Heart left ventricle (tissue), 13 donors: ENCODE data around the gene NEK10.

Experiments
- CTCF ChIP-seq, 12 donors: fragments of 200-600 bp; sonication (generic) in 4 of 12; IDR thresholded peaks; one replicate each; pipeline versions ENCODE4 v1.5.0 to v1.8.0; 2018 to 2022; ENCODE audit warnings: antibody characterized with exemption in 12 of 12, mild to moderate bottlenecking in 5 of 12
- POLR2A ChIP-seq, 2 donors: fragments of 450-650 bp; IDR thresholded peaks; one replicate each; pipeline ENCODE4 v1.6.1; 2017; ENCODE audit warnings: antibody characterized with exemption in 2 of 2, mild to moderate bottlenecking in 2 of 2, moderate library complexity in 2 of 2
- donor health status: ischemic (EF 13 %, LVEDD 7.1; RV severe dilation, severe dysfunction).
- donor health status: DM: no; HTN: yes; CAD: no.
- donor health status: DM: no; HTN: no; CAD: no.
- donor health status: ischemic (EF 25% LVEDD 6.9; RV normal size, moderate dysfunction).
- donor health status: ischemic (EF 25% LVEDD 5.7; RV mildly dilated, moderate dysfunction).
- donor health status: ischemic (EF 35%, LVEDD 5.7; RV mildly dilated, moderate dysfunction).
- donor health status: nonischemic (EF 11% LVEDD 7.7; RV severe dilation, severe dysfunction).
- donor health status: DM: yes; HTN: yes; CAD: no.
- donor health status: PGD.
- donor health status: ischemic (EF 29% LVEDD 5.4; RV normal size, mild dysfunction).
- donor health status: nonischemic (EF 23%, LVEDD 6.1; RV moderate dilation, normal function).

GRCh38 chr3:27319304-27319703, 49.9 kb downstream of the NEK10 start:
- no peak for TF ChIP-seq CTCF (IDR thresholded peaks at IDR 0.05)
- TF ChIP-seq POLR2A (IDR thresholded peaks at IDR 0.05) = no peak
